ENCODE measurements around the gene WWTR1.

DNA sequence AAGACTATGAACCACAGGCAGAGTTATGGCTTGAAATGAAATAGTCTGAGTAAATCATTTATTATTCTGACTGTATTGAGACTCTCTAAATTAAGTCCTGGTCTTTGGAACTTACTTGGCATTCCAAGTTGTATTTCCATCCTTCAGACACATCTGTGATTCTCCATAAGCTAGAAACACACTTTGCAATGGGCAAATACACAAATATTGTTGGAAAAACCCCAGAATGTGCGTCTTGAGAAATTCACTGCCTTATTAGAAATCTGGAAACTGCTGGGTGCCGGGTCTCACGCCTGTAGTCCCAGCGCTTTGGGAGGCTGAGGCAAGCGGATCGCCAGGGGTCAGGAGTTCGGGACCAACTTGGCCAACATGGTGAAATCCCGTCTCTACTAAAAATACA, 87.8 kb downstream of the WWTR1 start:
- TF ChIP-seq, protein P1, sequence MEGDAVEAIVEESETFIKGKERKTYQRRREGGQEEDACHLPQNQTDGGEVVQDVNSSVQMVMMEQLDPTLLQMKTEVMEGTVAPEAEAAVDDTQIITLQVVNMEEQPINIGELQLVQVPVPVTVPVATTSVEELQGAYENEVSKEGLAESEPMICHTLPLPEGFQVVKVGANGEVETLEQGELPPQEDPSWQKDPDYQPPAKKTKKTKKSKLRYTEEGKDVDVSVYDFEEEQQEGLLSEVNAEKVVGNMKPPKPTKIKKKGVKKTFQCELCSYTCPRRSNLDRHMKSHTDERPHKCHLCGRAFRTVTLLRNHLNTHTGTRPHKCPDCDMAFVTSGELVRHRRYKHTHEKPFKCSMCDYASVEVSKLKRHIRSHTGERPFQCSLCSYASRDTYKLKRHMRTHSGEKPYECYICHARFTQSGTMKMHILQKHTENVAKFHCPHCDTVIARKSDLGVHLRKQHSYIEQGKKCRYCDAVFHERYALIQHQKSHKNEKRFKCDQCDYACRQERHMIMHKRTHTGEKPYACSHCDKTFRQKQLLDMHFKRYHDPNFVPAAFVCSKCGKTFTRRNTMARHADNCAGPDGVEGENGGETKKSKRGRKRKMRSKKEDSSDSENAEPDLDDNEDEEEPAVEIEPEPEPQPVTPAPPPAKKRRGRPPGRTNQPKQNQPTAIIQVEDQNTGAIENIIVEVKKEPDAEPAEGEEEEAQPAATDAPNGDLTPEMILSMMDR (IDR thresholded peaks at IDR 0.05) = no peak
- TF ChIP-seq POLR2A (IDR thresholded peaks at IDR 0.05) = no peak

Data from uterus (tissue), 2 donors.